NK-92 treated with Interleukin-12 subunit alpha and Interleukin-12 subunit beta, amount 100 ng/mL, for 24 hours (cell line): ENCODE results near the gene SIAH2.

ENCODE experiments used
- DNase-seq: peaks from one replicate; lab custom pipeline; 2025; lab: John Stamatoyannopoulos, UW

SIAH2 gene

GRCh38 chr3:150747886-150748683, 14.9 kb downstream of the SIAH2 start:
- no peak for DNase-seq

GRCh38 chr3:150746791-150747590, 16.0 kb downstream of the SIAH2 start:
- no peak for DNase-seq

DNA sequence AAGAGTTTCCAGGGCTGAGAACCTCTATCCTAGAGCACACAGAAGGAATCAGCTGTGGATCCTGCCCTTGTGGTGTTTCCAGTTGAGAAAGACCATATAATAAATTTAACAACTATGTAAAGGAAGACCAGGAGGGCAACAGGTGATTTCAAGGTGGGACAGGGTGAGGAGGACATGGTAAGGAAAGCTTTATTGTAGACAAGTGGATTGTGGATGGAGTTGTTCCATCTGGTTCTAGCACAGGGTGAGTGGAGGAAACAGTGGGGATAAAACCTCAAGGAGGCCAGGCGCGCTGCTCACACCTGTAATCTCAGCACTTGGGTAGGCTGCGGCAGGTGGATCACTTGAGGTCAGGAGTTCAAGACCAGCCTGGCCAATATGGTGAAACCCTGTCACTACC, 17.1 kb downstream of the SIAH2 start:
- DNase-seq, result no peak

DNA sequence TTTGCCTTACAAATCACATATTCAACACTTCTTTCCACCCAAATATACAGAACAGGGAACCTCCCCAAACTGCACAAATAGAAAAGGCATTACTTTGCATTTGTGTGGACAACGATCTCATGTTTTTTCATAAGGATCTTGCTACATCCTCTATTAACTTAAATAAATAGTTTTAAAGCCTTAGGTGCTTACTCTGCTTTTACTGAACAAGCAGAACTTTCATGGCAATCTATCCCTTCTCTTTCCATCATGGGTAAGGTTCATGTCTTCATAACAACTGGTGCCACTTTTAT, 18.1 kb downstream of the SIAH2 start:
- no peak for DNase-seq

DNA sequence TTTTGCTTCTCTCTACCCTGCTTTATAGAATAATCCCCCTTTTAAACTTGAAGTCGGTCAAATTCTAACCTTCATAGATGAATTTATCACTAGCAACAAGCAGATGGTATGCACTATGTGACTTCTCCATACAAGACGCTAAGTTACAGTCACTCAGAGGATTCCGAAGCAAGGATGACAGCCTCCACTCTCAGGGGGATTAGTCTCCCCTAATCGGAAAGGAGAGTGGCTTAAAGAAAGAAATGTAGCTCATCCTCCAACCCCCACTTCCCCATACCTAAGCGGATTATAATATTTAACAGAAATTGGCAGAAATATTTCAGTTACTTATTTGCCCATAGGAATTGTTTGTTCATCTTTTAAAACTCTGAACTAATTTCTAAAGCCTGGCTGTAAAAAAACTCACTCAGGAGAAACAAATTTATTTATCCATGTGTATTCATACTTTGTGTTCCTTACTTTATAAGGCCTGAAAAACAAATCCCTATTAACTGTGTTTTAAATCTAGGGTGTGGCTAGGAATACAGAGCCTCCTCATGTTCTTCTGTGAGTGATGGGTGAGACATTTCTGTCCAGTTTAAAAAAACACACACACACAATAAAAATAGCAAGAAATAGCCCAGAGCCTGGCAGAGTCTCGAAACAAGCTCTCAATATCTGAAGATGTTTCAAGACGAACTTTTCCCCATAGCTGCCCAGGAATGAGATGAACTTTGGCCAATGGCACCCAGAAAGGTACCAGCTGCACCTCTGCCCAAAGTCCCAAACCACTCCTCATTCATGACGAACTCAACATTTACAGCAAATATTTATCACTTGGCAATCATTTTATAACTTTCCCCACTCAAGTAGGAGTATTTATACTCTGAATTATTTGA, 18.7 kb downstream of the SIAH2 start:
- DNase-seq, result no peak

DNA sequence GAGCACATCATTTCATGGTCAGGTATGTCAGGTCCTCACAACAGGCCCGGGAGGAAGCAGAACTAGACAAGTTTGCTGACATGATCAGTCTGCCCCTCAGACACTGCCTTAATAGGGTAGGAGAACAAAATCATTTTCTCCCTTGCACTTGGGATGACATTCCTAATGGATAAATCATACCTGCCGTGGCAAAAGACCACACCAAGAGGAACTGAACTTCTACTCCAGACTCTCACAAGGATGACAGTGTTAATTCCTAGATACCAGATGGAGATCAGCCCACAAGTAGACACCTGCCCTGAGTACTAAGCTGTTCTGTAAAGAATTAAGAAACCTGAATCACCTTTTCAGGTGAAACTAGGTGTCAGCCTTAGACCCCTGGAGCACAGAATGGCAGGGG, 19.5 kb downstream of the SIAH2 start:
- no peak for DNase-seq

DNA sequence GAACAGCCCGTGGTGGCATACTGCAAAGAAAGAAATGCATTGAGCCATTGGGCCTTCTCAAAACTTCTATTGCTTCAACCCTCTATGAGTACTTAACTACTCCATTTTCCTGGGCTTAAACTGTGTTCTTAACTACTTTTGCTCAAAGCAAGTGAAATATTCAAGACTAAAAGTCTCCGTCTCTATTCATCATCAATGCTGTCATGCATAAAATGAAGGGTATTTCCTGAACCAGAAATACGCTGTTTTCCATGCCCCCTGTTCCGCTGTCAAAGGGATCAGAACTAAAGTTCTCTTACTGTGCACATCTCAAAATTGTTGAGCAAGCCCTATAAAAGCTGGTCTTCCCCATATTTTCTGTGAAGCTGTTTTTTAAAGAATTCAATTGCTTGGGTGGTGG, 20.3 kb downstream of the SIAH2 start:
- DNase-seq, result no peak

- DNase-seq, result no peak
Observed at GRCh38 chr3:150742141-150742523, 20.8 kb downstream of the SIAH2 start.

- DNase-seq, result no peak
Observed at GRCh38 chr3:150741497-150742140, 21.4 kb downstream of the SIAH2 start.

GRCh38 chr3:150740733-150741496, 22.1 kb downstream of the SIAH2 start:
- DNase-seq, result no peak

GRCh38 chr3:150739877-150740645, 22.9 kb downstream of the SIAH2 start:
- no peak for DNase-seq

- DNase-seq, result no peak
Observed at GRCh38 chr3:150739200-150739863, 23.6 kb downstream of the SIAH2 start.

DNA sequence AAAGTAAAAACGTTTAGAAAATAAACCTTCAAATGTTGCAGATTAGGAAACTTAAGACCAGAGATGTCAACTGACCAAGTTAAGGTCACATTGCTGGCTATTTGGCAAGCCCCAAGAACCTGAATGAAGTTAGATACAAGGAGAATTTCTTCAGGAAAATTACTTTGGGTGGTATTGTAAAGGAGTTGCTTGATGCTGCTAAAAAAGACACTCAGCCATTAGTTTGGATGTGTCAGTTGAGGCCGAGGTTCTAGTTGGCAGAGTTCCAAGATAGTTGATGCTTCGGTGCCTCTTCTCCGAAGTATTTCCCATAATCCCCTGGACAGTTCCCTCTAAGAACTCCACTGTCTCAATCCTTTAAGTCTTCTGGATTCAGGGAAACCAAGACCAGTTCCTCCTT, 24.3 kb downstream of the SIAH2 start:
- no peak for DNase-seq

DNA sequence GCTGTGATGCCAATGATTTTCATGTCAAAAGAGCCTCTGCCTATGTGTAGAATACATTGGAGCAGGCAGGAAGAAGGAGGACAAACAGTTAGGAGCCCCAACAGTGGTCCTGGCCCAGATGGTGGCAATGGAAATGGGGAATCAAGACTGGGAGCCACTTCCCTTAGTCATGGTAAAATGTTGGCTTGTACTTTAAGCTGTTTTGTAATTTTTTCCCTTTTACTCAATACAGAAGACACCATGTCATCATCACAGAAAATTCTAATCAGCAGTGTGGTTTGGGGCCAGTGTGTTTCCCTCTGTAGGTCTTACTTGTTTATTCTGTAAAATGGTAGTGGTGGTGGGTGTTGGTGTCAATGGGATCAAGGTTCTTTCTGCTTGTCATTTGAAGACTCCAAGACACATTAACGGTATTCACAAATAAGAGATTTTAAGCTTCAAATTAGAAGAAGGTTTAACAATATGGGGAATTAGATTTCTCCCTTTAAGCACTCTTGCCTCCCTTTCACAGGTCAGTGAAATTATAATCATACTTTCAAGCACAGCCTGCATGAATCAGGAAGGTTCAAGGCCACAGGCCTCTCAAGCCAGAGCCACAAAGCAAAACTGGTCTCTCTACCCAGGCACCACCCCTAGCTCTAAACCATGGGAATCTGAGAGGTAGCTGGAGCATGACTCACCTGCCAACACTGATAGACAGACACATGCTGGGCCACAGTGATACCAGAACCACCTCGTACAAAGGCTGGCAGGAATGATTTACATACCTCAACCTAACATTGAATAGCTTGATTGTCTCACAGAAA, 24.9 kb downstream of the SIAH2 start:
- DNase-seq, result no peak

- DNase-seq, result no peak
Observed at GRCh38 chr3:150736903-150737832, 25.8 kb downstream of the SIAH2 start.

- no peak for DNase-seq
Observed at GRCh38 chr3:150736316-150736719, 26.7 kb downstream of the SIAH2 start.

GRCh38 chr3:150734795-150735119, 28.2 kb downstream of the SIAH2 start:
- no peak for DNase-seq
